T-cell (primary cell): ENCODE data around the gene ALX4. TPM values are rescaled to one million over a fixed set of nuclear protein-coding genes. Genes with fewer than 3 reads are reported as not detected.

ENCODE experiments used
- ATAC-seq, 4 experiments: fragments of 200-7000 bp in 3 of 4; fragments of 150-1000 bp in 1 of 4; cut with Tn5 transposase; replicated peaks in 1 of 4; 1 replicate in 3 of 4; 2 replicates in 1 of 4; pipeline ENCODE4 v1.10.0; 2021; ENCODE audit warnings: moderate library complexity in 3 of 4, mild to moderate bottlenecking in 2 of 4, moderate number of reproducible peaks in 1 of 4
- CTCF ChIA-PET, 2 donors: fragments of 300-600 bp; sonication (Branson Sonifier 250); formaldehyde crosslinking; loops; one replicate each; lab custom pipeline; 2022; ENCODE audit warnings: antibody characterized with exemption in 2 of 2; lab: Charles Lee
- POLR2A ChIA-PET, 2 donors: fragments of 300-600 bp; sonication (Branson Sonifier 250); formaldehyde crosslinking; loops; one replicate each; lab custom pipeline; 2022; ENCODE audit warnings: antibody characterized with exemption in 2 of 2; lab: Charles Lee
- DNase-seq, 35 experiments: peaks; one replicate each; pipeline versions ENCODE4 v3.0.0 to v3.0.0-alpha.2; 2013 to 2023
- H3K27ac ChIP-seq: one replicate; pipeline ENCODE4 v1.5.1; 2013; ENCODE audit warnings: low read length
- H3K27me3 ChIP-seq, 2 experiments: replicated peaks in 1 of 2; 1 replicate in 1 of 2; 2 replicates in 1 of 2; pipeline versions ENCODE4 v1.6.1 to v1.7.0; 2013; ENCODE audit warnings: low read length in 1 of 2, mixed read lengths in 1 of 2; ENCODE audit not compliant: control insufficient read depth in 2 of 2, insufficient read depth in 2 of 2; ENCODE audit errors: extremely low read depth in 1 of 2
- H3K36me3 ChIP-seq, 2 donors: 1 replicate in 1 of 2; 2 replicates in 1 of 2; pipeline versions ENCODE4 v1.6.1 to v1.7.0; 2013; ENCODE audit warnings: low read length in 1 of 2; ENCODE audit not compliant: control insufficient read depth in 2 of 2, insufficient read depth in 1 of 2; ENCODE audit errors: extremely low read depth in 1 of 2
- H3K4me1 ChIP-seq, 2 experiments: 1 replicate in 1 of 2; 2 replicates in 1 of 2; pipeline versions ENCODE4 v1.6.1 to v1.7.0; 2013; ENCODE audit warnings: low read length in 2 of 2, mixed read lengths in 1 of 2; ENCODE audit not compliant: insufficient read depth in 2 of 2, control insufficient read depth in 1 of 2; ENCODE audit errors: extremely low read depth in 1 of 2
- H3K4me3 ChIP-seq, 2 donors: 1 replicate in 1 of 2; 2 replicates in 1 of 2; pipeline versions ENCODE4 v1.5.1 to v1.7.0; 2013; ENCODE audit warnings: mild to moderate bottlenecking in 2 of 2, low read length in 1 of 2, moderate library complexity in 1 of 2; ENCODE audit not compliant: control insufficient read depth in 1 of 2; ENCODE audit errors: extremely low read depth in 1 of 2
- H3K9me3 ChIP-seq: 2 replicates; pipeline ENCODE4 v1.7.0; 2013
- H3K27ac Mint-ChIP-seq, 2 donors: one replicate each; pipeline ENCODE4 v1.8.0; 2020 to 2021; ENCODE audit warnings: mild to moderate bottlenecking in 2 of 2, mixed read lengths in 2 of 2
- H3K27me3 Mint-ChIP-seq, 2 donors: one replicate each; pipeline ENCODE4 v1.8.0; 2021 to 2022; ENCODE audit warnings: mixed read lengths in 2 of 2
- H3K36me3 Mint-ChIP-seq: one replicate; pipeline ENCODE4 v1.8.0; 2021; ENCODE audit warnings: mixed read lengths
- H3K4me1 Mint-ChIP-seq, 3 donors: one replicate each; pipeline ENCODE4 v1.8.0; 2020 to 2022; ENCODE audit warnings: mixed read lengths in 3 of 3, mild to moderate bottlenecking in 1 of 3
- H3K4me3 Mint-ChIP-seq, 3 donors: one replicate each; pipeline ENCODE4 v1.8.0; 2020 to 2022; ENCODE audit warnings: mild to moderate bottlenecking in 3 of 3, mixed read lengths in 3 of 3, moderate library complexity in 3 of 3
- H3K9me3 Mint-ChIP-seq, 3 donors: one replicate each; pipeline ENCODE4 v1.8.0; 2020 to 2022; ENCODE audit warnings: mixed read lengths in 3 of 3
- WGBS: methylation state at CpG from one replicate; pipeline ENCODE4 v1.1.5; 2013; ENCODE audit warnings: missing lambda C conversion rate; ENCODE audit not compliant: insufficient coverage; 5-methylcytosine and 5-hydroxymethylcytosine counted together
- total RNA-seq, 35 experiments: library from RNA in 6 of 35; stranded (reverse) in 6 of 35; fragments of 120-200 nt in 1 of 35; gene quantifications; one replicate each; pipeline versions ENCODE4 v1.2.1 to v1.2.4 and lab custom pipeline; 2013 to 2026

ALX4 gene
- total RNA-seq, 5 donors from 2014 or later (not counting 1 experiment from before 2014, with no cell fraction given) = not detected

DNA sequence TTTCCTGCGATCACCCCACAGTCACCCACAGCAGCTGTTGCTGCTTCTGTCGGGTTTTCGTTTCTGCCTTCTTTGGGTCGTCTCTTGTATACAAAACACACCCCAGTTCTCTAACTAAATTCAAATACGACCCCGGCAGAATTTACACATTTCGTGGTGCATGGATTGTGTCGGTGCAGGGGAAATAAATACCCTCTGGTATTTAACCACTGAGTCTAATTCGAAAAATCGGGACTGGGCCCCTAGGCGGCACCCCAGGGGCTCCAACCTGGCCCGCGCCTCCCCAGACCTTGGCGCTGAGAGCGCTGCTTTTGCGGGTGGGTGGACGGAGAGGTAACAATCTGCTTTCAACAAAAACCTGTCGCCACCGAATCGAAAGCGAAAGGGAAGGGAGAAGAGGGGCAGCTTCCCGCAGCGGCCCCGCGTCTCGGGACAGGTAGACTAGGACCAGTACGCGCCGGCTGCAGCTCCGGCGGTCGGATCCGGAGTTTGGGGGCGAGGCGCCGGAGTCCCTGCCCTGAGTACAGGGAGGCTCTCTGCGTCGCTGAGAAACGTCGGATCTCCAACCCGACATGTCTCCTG, 4.4 kb downstream of the ALX4 start:
- Mint-ChIP-seq H3K27ac (peak overlapping the region in 1 of 2 donors; percentile 7), H3K9me3 (no peaks in the 10 kb centered on the region), H3K4me3 (peak overlapping the region; percentile 82 to 91 (median 84)), H3K36me3 (no peaks in the 10 kb centered on the region), H3K27me3 (peaks cover 58 to 93% of the 10 kb centered on the region in 2 donors), H3K4me1 (peaks cover 31 to 42% (median 36%) of the 10 kb centered on the region in 3 donors)
- H3K27me3 ChIP-seq = peaks cover 21 to 95% of the 10 kb centered on the region in 2 experiments
- 3% methylated on average over 35 of the region's 41 CpGs for WGBS
- H3K4me3 ChIP-seq = peak overlapping the region; percentile 58 to 73
- ATAC-seq = peak; percentile 17 to 41 (median 30)
- ChIA-PET POLR2A (no interaction called here), CTCF (no interaction called here)
- H3K4me1 ChIP-seq = peaks cover 2 to 36% of the 10 kb centered on the region in 2 experiments
- no peak overlapping the region for H3K27ac ChIP-seq
- H3K9me3 ChIP-seq = no peaks in the 10 kb centered on the region
- H3K36me3 ChIP-seq = no peaks in the 10 kb centered on the region
- DNase-seq = peak in 5 of 35 experiments; percentile 2 to 24 (median 14)

DNA sequence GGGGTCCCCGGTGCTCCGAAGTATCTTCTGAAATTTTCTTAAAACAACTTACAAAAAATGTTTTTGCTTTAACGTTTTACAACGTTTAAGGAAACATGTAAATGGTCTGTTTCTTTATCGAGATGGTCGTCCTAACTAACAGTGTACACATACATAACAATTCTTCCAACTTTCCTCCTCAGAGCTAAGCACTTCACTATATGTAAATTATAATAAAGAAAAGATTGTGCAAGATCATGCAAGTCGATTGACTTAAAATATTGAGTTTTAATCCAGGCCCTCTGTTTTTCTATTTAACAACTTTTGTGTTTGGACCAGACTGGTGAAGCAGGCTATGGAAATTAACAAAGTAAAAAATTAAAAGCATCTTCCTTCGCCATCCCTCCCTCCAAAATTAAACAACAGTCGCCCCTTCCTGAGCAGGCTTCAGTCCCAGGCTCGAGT, 4.9 kb downstream of the ALX4 start:
- peaks cover 31 to 42% (median 36%) of the 10 kb centered on the region in 3 donors for H3K4me1 Mint-ChIP-seq
- H3K27me3 Mint-ChIP-seq = peaks cover 58 to 93% of the 10 kb centered on the region in 2 donors
- ATAC-seq (no peak), DNase-seq (no peak)
- H3K4me3 Mint-ChIP-seq = peak overlapping the region; percentile 82 to 91 (median 84)
- H3K27ac ChIP-seq = no peak overlapping the region
- ChIA-PET CTCF (no interaction called here), POLR2A (no interaction called here)
- WGBS = 20% methylated on average over 3 of the region's 10 CpGs
- H3K36me3 Mint-ChIP-seq = no peaks in the 10 kb centered on the region
- peak overlapping the region in 1 of 2 donors; percentile 7 for H3K27ac Mint-ChIP-seq
- no peaks in the 10 kb centered on the region for H3K9me3 Mint-ChIP-seq
- no peaks in the 10 kb centered on the region for H3K9me3 ChIP-seq
- H3K4me3 ChIP-seq = peak overlapping the region; percentile 58 to 73
- H3K36me3 ChIP-seq = no peaks in the 10 kb centered on the region
- peaks cover 18 to 94% of the 10 kb centered on the region in 2 experiments for H3K27me3 ChIP-seq
- peaks cover 2 to 35% of the 10 kb centered on the region in 2 experiments for H3K4me1 ChIP-seq

DNA sequence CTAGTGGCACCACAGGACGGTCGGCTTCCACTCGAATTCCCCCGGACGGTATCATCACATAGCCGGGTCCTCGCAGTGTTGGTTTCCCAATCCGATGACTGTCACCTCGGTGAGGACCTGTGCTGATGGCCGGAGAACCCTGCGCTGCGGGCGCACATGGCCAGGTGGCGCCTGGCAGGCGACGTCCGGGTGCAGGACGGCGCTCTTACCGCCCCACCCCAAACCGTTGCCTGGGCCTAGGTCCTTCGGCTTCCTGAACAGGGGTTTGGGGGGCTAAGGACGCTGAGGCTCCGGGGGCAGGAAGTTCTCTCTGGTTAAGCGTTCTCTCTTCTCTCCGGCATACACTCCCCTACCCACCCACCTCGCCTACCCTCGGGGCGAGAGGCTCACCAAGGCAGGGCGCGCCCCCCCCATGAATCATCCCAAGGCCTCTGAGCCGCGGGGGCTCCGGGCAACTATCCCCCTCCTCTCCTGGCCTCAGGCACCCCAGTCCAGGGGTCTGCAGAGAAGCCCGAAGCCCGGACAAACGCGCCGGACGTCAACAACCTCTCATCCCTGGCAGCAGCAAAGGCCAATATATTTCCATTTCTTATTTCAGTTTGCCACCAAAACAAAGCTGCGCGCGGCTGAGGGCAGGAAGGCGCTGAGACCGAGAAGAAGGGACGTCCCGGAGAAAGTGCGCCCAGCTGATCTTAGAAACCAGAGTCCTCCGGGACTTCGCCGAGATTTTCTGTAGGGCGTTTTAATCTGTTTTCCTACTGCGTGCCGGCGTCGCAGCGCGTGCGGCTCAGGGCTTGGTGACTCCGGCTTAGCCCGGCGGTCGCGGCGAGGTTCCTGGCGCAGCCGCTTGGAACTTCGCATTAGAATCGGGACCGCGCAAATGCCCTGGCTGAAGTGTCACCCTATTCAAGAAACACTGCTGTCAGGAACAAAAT, 5.6 kb downstream of the ALX4 start:
- H3K36me3 ChIP-seq = no peaks in the 10 kb centered on the region
- H3K9me3 ChIP-seq = no peaks in the 10 kb centered on the region
- POLR2A ChIA-PET = no interaction called here
- no peaks in the 10 kb centered on the region for H3K9me3 Mint-ChIP-seq
- ATAC-seq = no peak
- H3K4me1 Mint-ChIP-seq = peaks cover 31 to 39% (median 35%) of the 10 kb centered on the region in 3 donors
- peaks cover 18 to 94% of the 10 kb centered on the region in 2 experiments for H3K27me3 ChIP-seq
- H3K4me3 Mint-ChIP-seq = peak overlapping the region; percentile 82 to 91 (median 84)
- no peak for DNase-seq
- H3K27ac ChIP-seq = no peak overlapping the region
- no peaks in the 10 kb centered on the region for H3K36me3 Mint-ChIP-seq
- CTCF ChIA-PET = no interaction called here
- no peak overlapping the region for H3K27ac Mint-ChIP-seq
- WGBS = 7% methylated on average over 69 of the region's 71 CpGs
- peaks cover 2 to 33% of the 10 kb centered on the region in 2 experiments for H3K4me1 ChIP-seq
- H3K4me3 ChIP-seq = peak overlapping the region in 1 of 2 donors; percentile 34
- H3K27me3 Mint-ChIP-seq = peaks cover 58 to 95% of the 10 kb centered on the region in 2 donors

DNA sequence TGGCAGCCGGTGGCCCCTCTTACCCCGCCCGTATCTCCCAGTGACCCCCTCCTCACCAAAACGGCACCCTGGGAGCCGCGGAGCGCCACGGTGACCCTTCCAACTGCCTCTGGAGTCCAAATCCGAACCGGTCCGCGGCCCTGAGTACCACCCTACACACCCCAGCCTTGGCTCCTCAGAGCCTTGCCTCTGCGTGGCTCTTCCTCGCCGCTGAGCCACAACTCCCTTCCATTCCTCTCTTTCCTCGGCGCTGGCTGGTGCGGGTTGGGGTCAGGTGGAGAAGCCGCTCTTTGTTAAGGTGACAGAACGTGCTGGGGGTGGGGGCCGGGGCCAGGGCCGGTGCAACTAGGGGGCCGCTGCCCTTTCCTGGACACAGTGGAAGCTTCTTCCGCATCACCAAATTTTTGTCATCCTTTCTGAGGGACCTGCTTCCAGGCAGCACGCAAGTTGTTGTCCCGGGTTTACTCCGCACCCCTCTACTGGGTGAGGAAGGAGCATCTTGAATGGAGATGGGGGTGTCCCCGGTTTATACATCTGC, 6.5 kb downstream of the ALX4 start:
- no peak overlapping the region for H3K27ac ChIP-seq
- ATAC-seq (no peak), DNase-seq (no peak)
- CTCF ChIA-PET = no interaction called here
- H3K27ac Mint-ChIP-seq = no peak overlapping the region
- WGBS = 10% methylated on average over 9 of the region's 28 CpGs
- H3K36me3 ChIP-seq = no peaks in the 10 kb centered on the region
- H3K9me3 Mint-ChIP-seq = no peaks in the 10 kb centered on the region
- H3K9me3 ChIP-seq = no peaks in the 10 kb centered on the region
- H3K36me3 Mint-ChIP-seq = no peaks in the 10 kb centered on the region
- peaks cover 0 to 30% of the 10 kb centered on the region in 2 experiments for H3K4me1 ChIP-seq
- POLR2A ChIA-PET = interaction anchor here in 1 of 2 donors (0.6 kb wide), 1 partner anchor 116 kb away, joined by 3 read pairs; no protein-coding TSS in a partner anchor
- peak overlapping the region in 1 of 3 donors; percentile 6 for H3K4me3 Mint-ChIP-seq
- H3K4me3 ChIP-seq = no peak overlapping the region
- H3K4me1 Mint-ChIP-seq = peaks cover 31 to 37% (median 32%) of the 10 kb centered on the region in 3 donors
- peaks cover 58 to 90% of the 10 kb centered on the region in 2 donors for H3K27me3 Mint-ChIP-seq
- H3K27me3 ChIP-seq = peaks cover 18 to 88% of the 10 kb centered on the region in 2 experiments

DNA sequence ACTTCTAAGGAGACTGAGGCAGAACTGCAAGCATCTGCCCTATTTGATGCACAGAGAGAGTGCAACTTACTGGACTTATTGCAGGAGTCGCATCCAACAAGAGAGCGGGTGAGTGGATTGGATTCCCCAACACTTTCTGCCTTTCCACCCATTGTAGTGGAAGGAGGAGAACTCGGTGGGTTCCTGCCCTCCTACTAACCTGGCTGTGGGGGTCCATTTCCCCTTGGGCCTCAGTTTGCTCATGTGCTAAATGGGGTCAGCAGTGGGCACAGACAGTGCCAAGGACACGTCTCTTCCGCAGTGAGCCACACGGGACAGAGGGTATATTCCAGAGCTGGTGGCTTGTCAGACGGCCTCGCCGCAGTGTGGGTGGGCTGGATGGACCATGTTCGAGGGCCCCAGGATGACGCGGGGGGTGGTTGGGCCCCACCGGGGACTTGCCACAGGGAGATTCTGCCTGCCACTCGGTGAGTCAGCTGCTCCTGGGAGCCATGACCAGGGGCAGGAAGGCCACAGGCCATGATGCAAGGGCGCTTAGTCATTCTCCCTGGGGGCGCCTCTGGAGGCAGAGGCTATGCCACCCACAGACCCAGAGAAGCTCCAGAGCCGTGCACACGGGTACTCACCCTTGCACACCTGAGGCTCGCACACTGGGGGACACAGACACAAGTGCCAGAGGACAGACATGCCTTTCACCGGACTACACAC, 8.2 kb downstream of the ALX4 start:
- peaks cover 12 to 82% of the 10 kb centered on the region in 2 experiments for H3K27me3 ChIP-seq
- no peak for DNase-seq
- Mint-ChIP-seq H3K4me3 (no peak overlapping the region), H3K36me3 (no peaks in the 10 kb centered on the region), H3K27ac (no peak overlapping the region), H3K27me3 (peaks cover 44 to 76% of the 10 kb centered on the region in 2 donors), H3K4me1 (peaks cover 28 to 31% (median 29%) of the 10 kb centered on the region in 3 donors), H3K9me3 (no peaks in the 10 kb centered on the region)
- H3K4me1 ChIP-seq = peaks cover 0 to 30% of the 10 kb centered on the region in 2 experiments
- ChIA-PET POLR2A (no interaction called here), CTCF (no interaction called here)
- 67% methylated on average over 17 of the region's 20 CpGs for WGBS
- no peak overlapping the region for H3K27ac ChIP-seq
- H3K4me3 ChIP-seq = no peak overlapping the region
- no peaks in the 10 kb centered on the region for H3K9me3 ChIP-seq
- no peaks in the 10 kb centered on the region for H3K36me3 ChIP-seq
- ATAC-seq = no peak
